Endometrium (tissue), 2 donors: ENCODE measurements around the gene CDK5RAP2.
"Not testable (repeated sequence)": the region's sequence is repeated elsewhere in the genome, so short reads cannot be mapped to it uniquely, and the experiment has no call there.

Experiments used
- FAIRE-seq: peaks from 2 replicates; lab custom pipeline; 2012; peaks lifted over from hg19 to GRCh38; lab: Jason Lieb, UNC
- donor health status: control.
- donor health status: control.

The CDK5RAP2 gene

GRCh38 chr9:120464176-120464886 lies 115.6 kb downstream of the CDK5RAP2 start:
- no peak for FAIRE-seq

GRCh38 chr9:120463765-120464164 lies 116.2 kb downstream of the CDK5RAP2 start:
- FAIRE-seq: no peak

- FAIRE-seq: not testable (repeated sequence)
Measured at GRCh38 chr9:120461677-120462076, 118.3 kb downstream of the CDK5RAP2 start.

GRCh38 chr9:120456218-120456617 lies 123.7 kb downstream of the CDK5RAP2 start:
- no peak for FAIRE-seq

GRCh38 chr9:120454467-120454866 lies 125.5 kb downstream of the CDK5RAP2 start:
- FAIRE-seq: no peak

GRCh38 chr9:120453792-120454191 lies 126.2 kb downstream of the CDK5RAP2 start:
- FAIRE-seq: no peak

- no peak for FAIRE-seq
Measured at GRCh38 chr9:120452631-120453030, 127.3 kb downstream of the CDK5RAP2 start.

GRCh38 chr9:120450916-120451315 lies 129.1 kb downstream of the CDK5RAP2 start:
- no peak for FAIRE-seq

- no peak for FAIRE-seq
Measured at GRCh38 chr9:120449566-120449965, 130.4 kb downstream of the CDK5RAP2 start.

GRCh38 chr9:120447959-120448500 lies 131.9 kb downstream of the CDK5RAP2 start:
- FAIRE-seq: no peak

- no peak for FAIRE-seq
Measured at GRCh38 chr9:120446671-120447070, 133.3 kb downstream of the CDK5RAP2 start.

- no peak for FAIRE-seq
Measured at GRCh38 chr9:120443976-120444375, 136.0 kb downstream of the CDK5RAP2 start.

GRCh38 chr9:120443489-120443888 lies 136.5 kb downstream of the CDK5RAP2 start:
- FAIRE-seq: no peak

- FAIRE-seq: no peak
Measured at GRCh38 chr9:120442308-120442995, 137.5 kb downstream of the CDK5RAP2 start.

GRCh38 chr9:120441426-120442307 lies 138.3 kb downstream of the CDK5RAP2 start:
- FAIRE-seq: no peak

- FAIRE-seq: no peak
Measured at GRCh38 chr9:120440791-120441190, 139.2 kb downstream of the CDK5RAP2 start.

GRCh38 chr9:120439926-120440325 lies 140.0 kb downstream of the CDK5RAP2 start:
- no peak for FAIRE-seq

GRCh38 chr9:120438836-120439546 lies 141.0 kb downstream of the CDK5RAP2 start:
- FAIRE-seq: no peak

GRCh38 chr9:120438111-120438510 lies 141.9 kb downstream of the CDK5RAP2 start:
- FAIRE-seq: no peak

- FAIRE-seq: no peak
Measured at GRCh38 chr9:120436983-120437475, 142.9 kb downstream of the CDK5RAP2 start.

- no peak for FAIRE-seq
Measured at GRCh38 chr9:120436446-120436845, 143.5 kb downstream of the CDK5RAP2 start.

- FAIRE-seq: no peak
Measured at GRCh38 chr9:120435091-120435490, 144.9 kb downstream of the CDK5RAP2 start.
